ES-I3 (cell line): Measurements from ENCODE around the gene SIGLEC5.

Experiments used
- H3K36me3 ChIP-seq: 2 replicates; pipeline ENCODE4 v1.6.1; 2013; ENCODE audit warnings: mild to moderate bottlenecking, low read length, control low read depth, moderate library complexity; ENCODE audit not compliant: insufficient read depth
- H3K4me1 ChIP-seq: 2 replicates; pipeline ENCODE4 v1.6.1; 2013; ENCODE audit warnings: mild to moderate bottlenecking, control low read depth, low read length; ENCODE audit not compliant: insufficient read depth
- H3K9ac ChIP-seq: 2 replicates; pipeline ENCODE4 v1.6.1; 2013; ENCODE audit warnings: low read depth, mild to moderate bottlenecking, low read length, moderate library complexity
- H3K9me3 ChIP-seq: 2 replicates; pipeline ENCODE4 v1.6.1; 2013; ENCODE audit warnings: mild to moderate bottlenecking, low read length, moderate library complexity; ENCODE audit not compliant: control insufficient read depth, insufficient read depth

Gene SIGLEC5

DNA sequence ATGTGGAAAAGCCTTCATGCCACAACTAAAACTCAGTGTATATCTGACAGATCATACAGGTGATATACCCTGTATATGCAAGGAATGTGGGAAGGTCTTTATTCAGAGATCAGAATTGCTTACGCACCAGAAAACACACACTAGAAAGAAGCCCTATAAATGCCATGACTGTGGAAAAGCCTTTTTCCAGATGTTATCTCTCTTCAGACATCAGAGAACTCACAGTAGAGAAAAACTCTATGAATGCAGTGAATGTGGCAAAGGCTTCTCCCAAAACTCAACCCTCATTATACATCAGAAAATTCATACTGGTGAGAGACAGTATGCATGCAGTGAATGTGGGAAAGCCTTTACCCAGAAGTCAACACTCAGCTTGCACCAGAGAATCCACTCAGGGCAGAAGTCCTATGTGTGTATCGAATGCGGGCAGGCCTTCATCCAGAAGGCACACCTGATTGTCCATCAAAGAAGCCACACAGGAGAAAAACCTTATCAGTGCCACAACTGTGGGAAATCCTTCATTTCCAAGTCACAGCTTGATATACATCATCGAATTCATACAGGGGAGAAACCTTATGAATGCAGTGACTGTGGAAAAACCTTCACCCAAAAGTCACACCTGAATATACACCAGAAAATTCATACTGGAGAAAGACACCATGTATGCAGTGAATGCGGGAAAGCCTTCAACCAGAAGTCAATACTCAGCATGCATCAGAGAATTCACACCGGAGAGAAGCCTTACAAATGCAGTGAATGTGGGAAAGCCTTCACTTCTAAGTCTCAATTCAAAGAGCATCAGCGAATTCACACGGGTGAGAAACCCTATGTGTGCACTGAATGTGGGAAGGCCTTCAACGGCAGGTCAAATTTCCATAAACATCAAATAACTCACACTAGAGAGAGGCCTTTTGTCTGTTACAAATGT lies 42.7 kb downstream of the SIGLEC5 start:
- no peaks in the 10 kb centered on the region for H3K4me1 ChIP-seq
- H3K36me3 ChIP-seq, result peaks cover 8% of the 10 kb centered on the region; the same call in 1 of the 2 replicates
- peaks cover 20% of the 10 kb centered on the region for H3K9me3 ChIP-seq
- no peak overlapping the region for H3K9ac ChIP-seq

DNA sequence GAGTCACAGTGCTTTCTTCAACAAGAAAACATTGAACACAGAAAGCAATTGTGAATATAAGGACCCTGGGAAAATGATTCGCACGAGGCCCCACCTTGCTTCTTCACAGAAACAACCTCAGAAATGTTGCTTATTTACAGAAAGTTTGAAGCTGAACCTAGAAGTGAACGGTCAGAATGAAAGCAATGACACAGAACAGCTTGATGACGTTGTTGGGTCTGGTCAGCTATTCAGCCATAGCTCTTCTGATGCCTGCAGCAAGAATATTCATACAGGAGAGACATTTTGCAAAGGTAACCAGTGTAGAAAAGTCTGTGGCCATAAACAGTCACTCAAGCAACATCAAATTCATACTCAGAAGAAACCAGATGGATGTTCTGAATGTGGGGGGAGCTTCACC lies 43.4 kb downstream of the SIGLEC5 start:
- H3K9ac ChIP-seq, result no peak overlapping the region
- H3K36me3 ChIP-seq, result peaks cover 8% of the 10 kb centered on the region; the same call in 1 of the 2 replicates
- H3K9me3 ChIP-seq, result peaks cover 20% of the 10 kb centered on the region
- no peaks in the 10 kb centered on the region for H3K4me1 ChIP-seq

DNA sequence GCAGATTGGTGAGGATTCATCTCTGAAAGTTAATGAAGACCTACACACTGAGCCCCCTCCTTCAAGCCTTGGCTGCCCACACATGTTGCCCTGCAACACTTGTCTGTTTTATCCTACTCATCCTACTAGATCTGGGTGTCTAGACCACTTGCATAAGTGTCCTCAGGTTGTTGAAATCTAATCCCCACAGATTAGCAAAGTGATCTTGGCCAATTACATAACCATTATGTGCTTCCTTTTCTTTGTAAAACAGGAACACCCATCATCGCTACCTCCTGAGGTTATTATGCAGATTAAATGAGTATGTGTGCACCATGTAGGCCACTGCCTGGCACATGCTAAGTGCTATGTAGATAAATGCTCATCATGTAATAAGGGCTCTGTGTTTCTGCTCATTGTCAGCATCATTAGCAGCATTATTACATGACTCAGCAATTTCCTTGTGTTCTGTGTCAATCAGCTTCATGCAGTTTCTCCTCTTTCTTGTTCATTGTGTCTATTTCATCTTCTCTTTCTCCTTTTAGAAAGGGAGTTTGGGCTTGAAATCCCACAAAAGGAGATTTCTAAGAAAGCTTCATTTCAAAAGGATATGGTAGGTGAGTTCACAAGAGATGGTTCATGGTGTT lies 44.0 kb downstream of the SIGLEC5 start:
- no peak overlapping the region for H3K9ac ChIP-seq
- H3K36me3 ChIP-seq, result peaks cover 8% of the 10 kb centered on the region; the same call in 1 of the 2 replicates
- no peaks in the 10 kb centered on the region for H3K4me1 ChIP-seq
- H3K9me3 ChIP-seq, result peaks cover 20% of the 10 kb centered on the region

DNA sequence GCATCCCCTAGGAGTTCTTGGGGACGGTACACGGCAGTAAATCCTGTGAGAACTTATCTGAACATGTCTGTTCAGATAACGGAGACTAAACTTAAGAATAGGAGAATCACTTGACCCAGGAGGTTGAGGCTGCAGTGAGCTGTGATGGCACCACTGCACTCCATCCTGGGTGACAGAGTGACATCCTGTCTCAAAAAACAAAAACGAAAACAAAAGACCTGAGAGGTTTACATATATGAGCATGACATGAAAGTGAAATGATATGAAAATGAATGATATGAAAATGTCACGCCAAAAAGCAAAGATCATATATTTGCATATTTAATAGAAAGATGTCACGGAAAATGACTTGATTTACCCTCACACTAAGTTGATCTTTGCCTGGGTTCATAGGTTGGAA lies 53.4 kb downstream of the SIGLEC5 start:
- peaks cover 3% of the 10 kb centered on the region; the same call in 1 of the 2 replicates for H3K36me3 ChIP-seq
- H3K9me3 ChIP-seq, result no peaks in the 10 kb centered on the region
- H3K4me1 ChIP-seq, result no peaks in the 10 kb centered on the region; the same call in 1 of the 2 replicates
- H3K9ac ChIP-seq, result no peak overlapping the region

- Histone ChIP-seq H3K9ac (no peak overlapping the region), H3K36me3 (peaks cover 3% of the 10 kb centered on the region; the same call in 1 of the 2 replicates), H3K9me3 (no peaks in the 10 kb centered on the region), H3K4me1 (no peaks in the 10 kb centered on the region; the same call in 1 of the 2 replicates)
Observed at GRCh38 chr19:51573331-51573730, 56.9 kb downstream of the SIGLEC5 start.

DNA sequence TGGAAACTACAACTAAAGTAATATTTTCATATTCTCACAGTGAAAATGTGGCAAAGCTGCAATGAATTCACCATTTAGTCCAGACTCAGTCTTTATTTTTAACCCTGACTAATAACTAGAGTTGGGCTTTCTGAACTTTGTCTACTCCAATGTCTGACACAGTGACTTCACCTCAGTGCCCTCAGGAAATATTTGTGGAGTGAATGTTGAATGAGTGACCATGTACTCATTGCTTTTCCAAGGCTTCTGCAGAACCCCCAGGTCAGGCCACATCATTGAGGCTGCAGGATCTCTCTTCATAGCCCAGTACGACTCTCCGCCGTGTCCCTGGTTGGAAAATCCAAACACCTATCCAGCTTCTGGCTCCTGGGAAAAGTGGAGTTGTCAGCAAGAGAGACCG lies 57.3 kb downstream of the SIGLEC5 start:
- no peaks in the 10 kb centered on the region; the same call in 1 of the 2 replicates for H3K4me1 ChIP-seq
- H3K9ac ChIP-seq, result no peak overlapping the region
- H3K36me3 ChIP-seq, result peaks cover 3% of the 10 kb centered on the region; the same call in 1 of the 2 replicates
- H3K9me3 ChIP-seq, result no peaks in the 10 kb centered on the region

- Histone ChIP-seq H3K9me3 (no peaks in the 10 kb centered on the region), H3K4me1 (no peaks in the 10 kb centered on the region; the same call in 1 of the 2 replicates), H3K9ac (no peak overlapping the region), H3K36me3 (peaks cover 3% of the 10 kb centered on the region; the same call in 1 of the 2 replicates)
Observed at GRCh38 chr19:51572410-51572809, 57.8 kb downstream of the SIGLEC5 start.

DNA sequence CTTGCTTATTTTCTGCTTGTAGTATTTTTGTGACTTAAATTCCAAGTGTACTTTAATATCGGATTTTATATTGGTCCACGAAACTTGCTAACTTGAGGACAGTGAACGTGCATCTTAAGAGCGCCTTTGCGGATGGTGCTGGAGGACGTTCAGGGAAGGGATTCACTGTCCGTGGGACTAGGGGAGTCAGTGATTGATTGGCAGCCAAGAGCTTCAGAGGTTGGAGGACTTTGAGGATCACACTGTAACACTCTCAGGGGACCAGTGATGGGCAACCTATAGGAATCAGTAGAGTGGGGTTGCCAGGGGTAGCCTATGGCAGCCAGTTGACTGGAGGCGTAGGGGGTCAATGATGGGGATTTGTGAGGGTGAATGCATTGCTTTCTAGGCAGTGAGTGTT lies 58.6 kb downstream of the SIGLEC5 start:
- no peaks in the 10 kb centered on the region for H3K9me3 ChIP-seq
- peaks cover 3% of the 10 kb centered on the region; the same call in 1 of the 2 replicates for H3K36me3 ChIP-seq
- H3K9ac ChIP-seq, result peak overlapping the region; percentile 79
- H3K4me1 ChIP-seq, result no peaks in the 10 kb centered on the region; the same call in 1 of the 2 replicates

GRCh38 chr19:51570962-51571575 lies 59.1 kb downstream of the SIGLEC5 start, which contains the start of gene ZNF175:
Gene ZNF175, plus strand, starts transcription at chr19:51571283. Its CDS starts 2,047 bp downstream, at chr19:51573330.
- H3K9ac ChIP-seq, result peak within 1 kb of the TSS; percentile 79
- no peaks in the 10 kb centered on the region for H3K9me3 ChIP-seq
- H3K4me1 ChIP-seq, result no peaks in the 10 kb centered on the region; the same call in 1 of the 2 replicates
- H3K36me3 ChIP-seq, result peaks cover 3% of the 10 kb centered on the region; the same call in 1 of the 2 replicates

GRCh38 chr19:51568456-51568855 lies 61.7 kb downstream of the SIGLEC5 start:
- H3K4me1 ChIP-seq, result no peaks in the 10 kb centered on the region; the same call in 1 of the 2 replicates
- H3K36me3 ChIP-seq, result peaks cover 3% of the 10 kb centered on the region; the same call in 1 of the 2 replicates
- H3K9me3 ChIP-seq, result no peaks in the 10 kb centered on the region
- H3K9ac ChIP-seq, result no peak overlapping the region

DNA sequence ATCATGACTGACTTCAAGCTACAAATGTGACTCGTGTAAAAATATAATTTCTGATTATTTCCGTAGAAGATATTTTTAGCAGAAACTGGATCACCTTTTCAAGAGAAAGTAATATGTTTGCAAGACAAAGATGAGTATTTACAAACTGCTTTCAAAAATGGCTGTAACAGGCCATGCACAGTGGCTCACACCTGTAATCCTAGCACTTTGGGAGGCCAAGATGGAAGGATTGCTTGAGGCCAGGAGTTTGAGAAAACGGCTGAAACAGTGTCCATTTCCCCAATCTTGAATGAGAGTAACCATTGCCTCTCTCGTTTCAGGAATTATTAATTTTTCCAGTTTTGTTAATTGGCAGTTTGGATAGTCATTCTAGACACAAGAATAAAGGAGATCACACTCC lies 62.6 kb downstream of the SIGLEC5 start:
- H3K9me3 ChIP-seq, result no peaks in the 10 kb centered on the region
- no peaks in the 10 kb centered on the region for H3K36me3 ChIP-seq
- H3K4me1 ChIP-seq, result no peaks in the 10 kb centered on the region; the same call in 1 of the 2 replicates
- H3K9ac ChIP-seq, result no peak overlapping the region

DNA sequence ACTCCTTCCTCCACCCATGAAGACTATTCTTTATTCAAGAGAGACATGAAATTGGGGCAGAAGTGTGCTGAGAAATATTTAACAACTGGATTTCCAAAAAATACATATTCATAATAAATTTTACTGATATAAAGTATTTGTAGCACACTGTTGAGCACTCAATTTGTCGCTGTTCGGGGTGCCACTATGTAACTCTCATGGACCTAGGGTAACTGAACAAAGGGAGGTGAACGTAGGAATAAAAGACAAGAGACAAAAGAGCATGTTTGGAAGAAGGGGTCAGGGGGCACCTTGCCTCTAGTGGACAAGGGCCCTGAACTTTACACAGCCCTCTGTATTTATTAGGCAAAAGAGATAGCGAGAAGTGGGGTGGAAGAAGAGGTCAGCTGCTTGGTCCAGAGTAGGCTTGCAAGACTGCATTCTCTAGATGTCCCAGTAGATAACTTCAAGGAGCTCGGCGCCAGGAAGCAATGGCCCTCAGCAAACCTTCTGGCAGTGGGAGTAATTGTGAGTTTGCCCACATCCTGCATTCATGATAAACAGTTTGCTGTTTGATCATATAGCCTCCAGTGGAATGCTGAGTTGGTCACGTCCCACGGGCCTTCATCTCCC lies 63.6 kb downstream of the SIGLEC5 start:
- H3K9me3 ChIP-seq, result no peaks in the 10 kb centered on the region
- H3K36me3 ChIP-seq, result no peaks in the 10 kb centered on the region
- H3K9ac ChIP-seq, result no peak overlapping the region
- H3K4me1 ChIP-seq, result no peaks in the 10 kb centered on the region

GRCh38 chr19:51565583-51565982 lies 64.6 kb downstream of the SIGLEC5 start:
- no peak overlapping the region for H3K9ac ChIP-seq
- no peaks in the 10 kb centered on the region for H3K36me3 ChIP-seq
- H3K4me1 ChIP-seq, result no peaks in the 10 kb centered on the region
- no peaks in the 10 kb centered on the region for H3K9me3 ChIP-seq

DNA sequence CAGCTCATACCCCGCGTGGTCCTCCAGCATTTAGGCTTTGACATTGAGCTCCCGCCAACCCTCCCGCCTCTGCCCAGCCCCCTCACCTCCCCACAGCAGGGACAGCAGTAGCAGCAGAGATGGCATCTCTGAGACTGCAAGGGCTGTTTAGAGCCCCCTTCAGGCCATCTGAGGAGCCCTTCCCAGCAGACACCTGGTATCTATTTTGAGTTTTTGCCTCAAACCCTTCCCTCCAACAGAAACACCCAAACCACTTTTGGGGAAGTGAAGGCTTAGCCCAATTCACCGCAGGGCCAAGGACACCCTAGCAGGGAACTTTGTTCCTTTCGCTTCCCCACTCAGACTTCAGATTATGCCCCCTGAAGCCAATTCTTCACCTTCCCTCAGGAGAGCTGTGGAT lies 65.4 kb downstream of the SIGLEC5 start:
- Histone ChIP-seq H3K4me1 (no peaks in the 10 kb centered on the region), H3K9ac (no peak overlapping the region), H3K9me3 (no peaks in the 10 kb centered on the region), H3K36me3 (no peaks in the 10 kb centered on the region)
